NCI-H748 (cell line): ENCODE results near the gene TMEM204.

Experiments
- DNase-seq: peaks from one replicate; lab custom pipeline; 2025; ENCODE audit not compliant: unreplicated experiment; lab: John Stamatoyannopoulos, UW

TMEM204 gene

DNA sequence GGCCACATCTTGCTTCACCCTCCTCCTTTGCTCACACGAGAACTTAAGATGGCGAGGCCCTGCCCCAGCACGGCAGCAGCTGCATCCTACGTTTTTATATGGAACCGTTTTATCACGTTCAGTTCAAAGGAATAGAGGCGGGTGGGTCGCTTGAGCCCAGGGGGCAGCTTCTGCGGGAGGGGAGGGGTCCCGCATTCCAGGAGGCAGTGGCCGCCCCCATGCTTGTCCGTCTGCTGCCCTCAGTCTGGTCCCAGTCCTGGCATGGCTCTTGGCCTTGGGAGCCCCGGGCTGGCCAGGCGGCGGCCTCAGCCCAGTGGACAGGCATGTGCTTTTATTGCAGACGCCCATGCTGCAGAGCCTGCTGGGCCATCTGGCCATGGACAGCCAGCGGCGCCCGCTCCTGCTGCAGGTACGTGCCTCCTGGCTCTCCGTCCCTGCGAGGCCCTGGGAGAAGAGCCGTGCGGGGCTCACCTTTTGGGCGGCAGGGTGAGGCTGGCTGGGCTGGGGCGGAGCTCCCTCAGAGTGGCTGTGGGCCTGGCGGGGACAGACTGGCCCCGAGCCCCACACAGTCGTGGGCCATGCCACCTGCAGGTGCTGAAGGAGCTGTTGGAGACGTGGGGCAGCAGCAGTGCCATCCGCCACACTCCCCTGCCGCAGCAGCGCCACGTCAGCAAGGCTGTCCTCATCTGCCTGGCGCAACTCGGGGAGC lies 33.6 kb upstream of the TMEM204 start:
- no peak for DNase-seq

GRCh38 chr16:1500465-1501150 lies 32.9 kb upstream of the TMEM204 start:
- DNase-seq: no peak

- no peak for DNase-seq
Observed at GRCh38 chr16:1501630-1502029, 31.8 kb upstream of the TMEM204 start.

DNA sequence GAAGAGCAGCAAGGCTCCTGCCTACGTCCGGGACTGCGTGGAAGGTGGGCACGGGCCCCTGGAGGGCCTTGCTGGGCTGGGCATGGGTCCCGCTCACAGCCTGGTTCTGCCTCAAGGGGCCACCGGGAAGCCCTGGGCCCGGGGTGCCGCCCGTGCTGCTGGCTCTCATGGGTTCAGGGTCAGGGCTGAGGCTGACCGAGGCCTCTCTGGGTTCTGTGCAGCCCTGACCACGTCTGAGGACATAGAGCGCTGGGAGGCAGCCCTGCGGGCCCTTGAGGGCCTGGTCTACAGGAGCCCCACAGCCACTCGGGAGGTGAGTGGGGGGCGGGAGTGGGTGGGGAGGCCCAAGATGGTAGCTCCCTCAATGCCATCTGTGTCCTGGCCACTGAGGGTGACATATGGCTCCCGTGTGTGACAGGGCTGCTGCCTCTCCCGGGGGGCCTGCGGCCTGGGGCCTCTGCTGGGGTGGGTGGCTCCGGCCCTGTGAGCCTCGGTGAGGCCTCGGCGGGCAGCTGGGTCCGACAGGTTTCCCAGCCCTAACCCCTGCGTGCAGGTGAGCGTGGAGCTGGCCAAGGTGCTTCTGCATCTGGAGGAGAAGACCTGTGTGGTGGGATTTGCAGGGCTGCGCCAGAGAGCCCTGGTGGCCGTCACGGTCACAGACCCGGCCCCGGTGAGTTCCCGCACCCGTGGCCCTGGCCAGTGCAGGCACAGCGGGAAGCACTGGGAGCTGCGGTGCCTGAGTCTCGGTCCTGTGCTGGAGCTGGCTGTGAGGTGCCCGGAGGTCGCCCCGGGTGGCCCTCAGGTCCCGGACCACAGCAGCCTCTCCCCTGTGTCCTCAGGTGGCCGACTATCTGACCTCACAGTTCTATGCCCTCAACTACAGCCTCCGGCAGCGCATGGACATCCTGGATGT lies 31.1 kb upstream of the TMEM204 start:
- DNase-seq: no peak

- no peak for DNase-seq
Observed at GRCh38 chr16:1503110-1503955, 30.1 kb upstream of the TMEM204 start.

DNA sequence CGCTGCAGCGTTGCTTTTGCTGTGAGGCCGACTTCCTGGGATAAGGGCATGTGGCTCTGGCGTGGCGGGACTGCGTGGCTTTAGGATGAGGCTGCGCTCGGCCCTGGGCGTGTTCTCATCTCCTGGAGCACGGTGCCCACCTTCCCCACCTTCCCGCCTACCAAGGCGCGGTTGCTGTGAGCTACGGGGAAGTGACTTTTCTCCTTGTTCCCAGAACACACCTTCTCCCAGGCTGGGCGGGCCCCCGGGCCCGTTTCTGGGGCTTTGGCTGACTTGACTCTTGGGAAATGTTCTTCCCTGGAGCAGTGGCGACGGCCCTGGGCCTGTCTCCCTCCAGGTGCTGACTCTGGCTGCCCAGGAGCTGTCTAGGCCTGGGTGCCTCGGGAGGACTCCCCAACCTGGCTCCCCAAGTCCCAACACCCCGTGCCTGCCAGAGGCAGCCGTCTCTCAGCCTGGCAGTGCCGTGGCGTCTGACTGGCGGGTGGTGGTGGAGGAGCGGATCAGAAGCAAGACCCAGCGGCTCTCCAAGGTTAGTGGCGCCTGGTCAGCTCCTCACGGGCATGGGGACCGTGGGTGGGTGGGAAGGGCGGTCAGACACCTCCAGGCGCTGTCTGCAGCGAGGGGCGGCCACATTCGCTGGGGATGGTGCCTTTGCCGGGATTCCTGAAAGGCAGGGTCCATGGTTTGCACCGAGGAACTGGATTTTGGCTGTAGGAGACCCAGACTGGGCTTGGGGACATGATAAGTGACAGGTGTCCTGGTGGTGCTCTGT lies 28.2 kb upstream of the TMEM204 start:
- DNase-seq: no peak

DNA sequence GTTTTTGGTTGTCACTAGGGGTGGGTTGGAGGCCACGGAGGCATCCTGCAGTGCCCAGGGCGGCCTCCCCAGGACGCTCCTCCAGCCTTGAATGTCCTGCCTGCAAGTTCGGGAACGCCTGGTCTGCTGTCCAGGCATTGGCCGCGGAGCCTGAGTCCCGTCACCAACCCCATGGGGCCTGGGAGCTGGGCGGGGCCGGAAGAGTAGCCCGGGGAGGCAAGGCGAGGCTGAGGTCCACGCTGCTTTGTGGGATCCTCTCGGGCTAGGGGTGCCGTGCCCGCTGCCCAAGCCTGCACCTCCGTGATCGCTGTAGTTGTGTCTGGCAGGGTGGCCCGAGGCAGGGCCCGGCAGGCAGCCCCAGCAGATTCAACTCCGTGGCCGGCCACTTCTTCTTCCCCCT lies 27.6 kb upstream of the TMEM204 start:
- no peak for DNase-seq

- no peak for DNase-seq
Observed at GRCh38 chr16:1506494-1507213, 26.8 kb upstream of the TMEM204 start.

GRCh38 chr16:1508494-1509187 lies 24.8 kb upstream of the TMEM204 start:
- no peak for DNase-seq

GRCh38 chr16:1509307-1510221 lies 23.9 kb upstream of the TMEM204 start:
- DNase-seq: no peak

DNA sequence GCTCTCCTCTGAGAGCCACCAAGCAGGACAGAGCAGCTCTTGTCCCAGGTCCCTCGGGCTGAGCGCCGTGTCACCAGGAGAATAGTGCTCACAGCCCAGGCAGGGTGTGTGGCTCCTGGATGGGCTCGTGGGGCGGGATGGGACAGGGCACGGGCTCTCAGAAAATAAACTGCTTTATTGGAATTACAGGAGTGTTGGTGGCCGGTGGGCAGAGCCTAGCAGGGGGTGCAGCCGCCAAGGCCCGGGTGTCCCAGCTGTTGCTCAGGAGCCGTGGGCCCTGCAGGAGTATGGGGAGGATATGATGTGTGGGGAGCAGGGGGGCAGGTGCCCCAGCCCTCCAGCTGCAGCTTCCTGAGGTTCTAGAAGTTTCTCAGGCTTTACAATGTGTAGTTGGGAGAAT lies 23.2 kb upstream of the TMEM204 start:
- DNase-seq: no peak

DNA sequence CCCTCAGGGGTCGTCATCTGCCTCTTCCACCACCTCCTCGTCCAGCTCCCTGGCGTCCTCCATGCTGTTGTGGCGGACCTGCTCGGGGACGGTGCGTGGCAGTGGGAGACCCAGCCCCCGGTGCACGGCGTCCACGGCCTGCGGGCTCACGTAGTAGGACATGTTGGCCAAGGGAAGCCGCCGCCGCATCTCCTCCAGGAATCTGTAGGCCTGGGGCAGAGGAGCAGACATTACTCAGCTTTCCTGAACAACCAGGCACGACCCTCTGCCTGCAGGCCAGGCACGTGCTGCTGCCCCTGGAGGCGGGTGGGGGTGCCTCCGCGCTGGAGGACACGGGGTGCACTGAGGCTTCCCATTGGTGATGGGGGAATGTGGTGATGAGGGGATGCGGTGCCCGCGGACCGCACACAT lies 22.5 kb upstream of the TMEM204 start:
- no peak for DNase-seq

GRCh38 chr16:1511662-1512569 lies 21.6 kb upstream of the TMEM204 start:
- DNase-seq: no peak

DNA sequence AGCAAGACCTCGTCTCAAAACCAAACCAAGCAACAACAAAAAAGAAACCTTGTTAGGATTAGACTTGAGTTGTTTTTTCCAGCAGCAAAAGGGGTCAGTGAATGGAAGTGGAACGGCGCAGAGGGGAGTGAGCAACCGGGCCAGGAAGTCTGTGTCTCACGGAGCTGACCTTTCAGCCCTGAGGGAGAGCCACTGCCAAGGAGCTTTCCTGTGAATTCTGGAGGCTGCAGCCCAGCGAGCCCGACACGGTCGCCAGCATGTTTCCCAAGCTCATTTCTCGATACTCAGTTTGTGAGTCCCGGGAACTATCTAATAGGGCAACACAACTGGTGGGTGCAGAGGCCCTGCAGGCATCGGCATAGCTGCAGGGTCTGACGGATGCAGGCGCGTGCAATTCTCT lies 20.7 kb upstream of the TMEM204 start:
- DNase-seq: no peak

GRCh38 chr16:1514507-1514906 lies 19.0 kb upstream of the TMEM204 start:
- DNase-seq: no peak

DNA sequence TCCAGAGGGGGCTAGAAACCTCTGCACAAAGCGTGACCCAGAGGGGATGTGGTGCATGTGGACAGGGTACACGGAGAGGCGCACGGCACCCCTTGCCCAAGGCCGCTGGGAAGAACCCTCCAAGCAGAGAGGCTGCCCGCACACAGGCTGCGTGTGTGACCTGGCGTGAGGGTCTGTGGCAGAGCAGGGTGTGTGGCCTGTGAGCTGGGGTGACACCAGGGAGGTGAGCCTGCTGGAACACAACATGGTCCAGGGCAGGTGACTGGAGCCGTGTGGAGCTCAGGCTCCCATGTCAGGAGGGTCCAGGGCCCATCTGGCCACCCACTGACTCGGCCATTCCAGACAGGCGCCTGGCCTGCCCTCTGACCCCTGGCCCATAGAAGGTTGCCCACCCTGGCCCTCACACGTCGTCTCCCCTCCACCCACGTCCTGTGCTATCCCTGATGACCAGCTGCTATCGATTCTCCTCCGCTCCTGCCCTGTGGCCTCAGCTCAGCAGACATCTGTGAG lies 14.8 kb upstream of the TMEM204 start:
- DNase-seq: no peak

DNA sequence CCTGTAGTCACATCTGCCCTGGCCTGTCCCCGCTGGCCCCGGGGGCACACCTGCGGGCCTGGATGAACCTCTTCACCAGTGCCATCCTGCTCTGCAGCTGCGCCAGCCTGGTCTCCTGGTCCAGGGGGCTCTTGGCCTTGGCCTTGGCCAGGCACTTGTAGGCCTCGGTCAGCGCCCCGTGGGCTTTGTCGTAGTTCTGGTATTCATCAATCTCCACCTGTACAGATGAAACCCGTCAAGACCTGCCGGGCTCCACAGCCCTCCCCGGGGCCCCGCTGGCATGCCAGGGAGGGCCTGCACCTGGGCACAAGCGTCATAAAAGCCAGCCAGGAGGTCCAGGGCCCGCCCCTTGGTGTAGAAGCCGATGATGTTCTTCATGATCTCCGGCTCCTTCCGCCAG lies 13.6 kb upstream of the TMEM204 start:
- DNase-seq: no peak
